Right renal pelvis (tissue), 4 donors: ENCODE results near the gene CYP1A2. TPM values are rescaled to one million over a fixed set of nuclear protein-coding genes. Genes with fewer than 3 reads are reported as not detected.
"Not testable (repeated sequence)": the region's sequence is repeated elsewhere in the genome, so short reads cannot be mapped to it uniquely, and the experiment has no call there.

Experiments used
- DNase-seq, 4 donors: peaks; one replicate each; pipeline ENCODE4 v3.0.0-alpha.2; 2013; ENCODE audit warnings: low read depth in 4 of 4, low spot score in 3 of 4, missing footprints in 1 of 4
- polyA plus RNA-seq, 4 donors: library from polyadenylated mRNA; unstranded; fragments of 120-200 nt; gene quantifications; one replicate each; pipeline ENCODE4 v1.2.1, GENCODE V29; 2013; ENCODE audit not compliant: insufficient read length in 4 of 4

The CYP1A2 gene
- polyA plus RNA-seq, result under 1 TPM in 3 of 4 donors, not detected in 1; 0.08 to 0.24 (median 0.19) TPM

- DNase-seq, result no peak
These were observed at the start of gene CYP1A2 for GRCh38 chr15:74748322-74748946. Gene CYP1A2, plus strand, starts transcription at chr15:74748845. Its CDS starts 894 bp downstream, at chr15:74749739.

GRCh38 chr15:74709011-74709410 lies 39.6 kb upstream of the CYP1A2 start:
- DNase-seq, result no peak

GRCh38 chr15:74709892-74710291 lies 38.8 kb upstream of the CYP1A2 start:
- DNase-seq, result no peak

- DNase-seq, result no peak
These were observed 38.1 kb upstream of the CYP1A2 start for GRCh38 chr15:74710319-74711094.

GRCh38 chr15:74712311-74712710 lies 36.3 kb upstream of the CYP1A2 start:
- DNase-seq, result no peak

GRCh38 chr15:74716651-74717050 lies 32.0 kb upstream of the CYP1A2 start:
- no peak for DNase-seq

- DNase-seq, result no peak
These were observed 26.1 kb upstream of the CYP1A2 start for GRCh38 chr15:74722591-74722990.

- no peak for DNase-seq
These were observed 25.5 kb upstream of the CYP1A2 start for GRCh38 chr15:74723187-74723586.

GRCh38 chr15:74723754-74724334 lies 24.8 kb upstream of the CYP1A2 start:
- peak in 3 of 4 donors; percentile 25 to 56 (median 43) for DNase-seq

- DNase-seq, result no peak
These were observed 23.9 kb upstream of the CYP1A2 start for GRCh38 chr15:74724570-74725224.

- DNase-seq, result no peak
These were observed 23.3 kb upstream of the CYP1A2 start, which contains the start of gene CYP1A1 for GRCh38 chr15:74725225-74725774. Gene CYP1A1, minus strand, starts transcription at chr15:74725528. Its CDS starts 2,431 bp downstream, at chr15:74723097.

GRCh38 chr15:74725845-74726773 lies 22.5 kb upstream of the CYP1A2 start:
- no peak for DNase-seq

- no peak for DNase-seq
These were observed 21.9 kb upstream of the CYP1A2 start for GRCh38 chr15:74726774-74727164.

GRCh38 chr15:74727727-74728126 lies 20.9 kb upstream of the CYP1A2 start:
- DNase-seq, result no peak

- DNase-seq, result not testable (repeated sequence)
These were observed 19.9 kb upstream of the CYP1A2 start for GRCh38 chr15:74728699-74729098.

GRCh38 chr15:74729372-74729771 lies 19.3 kb upstream of the CYP1A2 start:
- not testable (repeated sequence) for DNase-seq

- DNase-seq, result no peak
These were observed 17.9 kb upstream of the CYP1A2 start for GRCh38 chr15:74730619-74731316.

GRCh38 chr15:74732846-74733245 lies 15.8 kb upstream of the CYP1A2 start:
- no peak for DNase-seq

- DNase-seq, result no peak
These were observed 15.4 kb upstream of the CYP1A2 start for GRCh38 chr15:74733269-74733668.
